B cell (primary cell): ENCODE data around the gene C7. TPM values are rescaled to one million over a fixed set of nuclear protein-coding genes. Genes with fewer than 3 reads are reported as not detected.

Source experiments
- ATAC-seq: fragments of 200-7000 bp; cut with Tn5 transposase; one replicate; pipeline ENCODE4 v1.10.0; 2021; ENCODE audit warnings: low read depth, mild to moderate bottlenecking, moderate number of reproducible peaks, moderate library complexity
- CTCF ChIA-PET: fragments of 350-600 bp; sonication (Branson Sonifier 250); formaldehyde crosslinking; loops from one replicate; lab custom pipeline; 2021; ENCODE audit warnings: antibody characterized with exemption, inconsistent platforms; lab: Charles Lee
- POLR2A ChIA-PET: fragments of 350-600 bp; sonication (Branson Sonifier 250); formaldehyde crosslinking; loops from one replicate; lab custom pipeline; 2021; ENCODE audit warnings: antibody characterized with exemption; lab: Charles Lee
- DNase-seq: peaks from one replicate; pipeline ENCODE4 v3.0.0; 2013
- H2AFZ ChIP-seq: 2 replicates; pipeline ENCODE4 v1.6.1; 2012; ENCODE audit warnings: mild to moderate bottlenecking, low read depth, low read length; ENCODE audit not compliant: insufficient read depth, poor library complexity, severe bottlenecking
- H3K27ac ChIP-seq, 2 donors: 1 replicate in 1 of 2; 2 replicates in 1 of 2; pipeline ENCODE4 v1.5.1; 2012 to 2013; ENCODE audit warnings: low read length in 2 of 2, mild to moderate bottlenecking in 2 of 2, moderate library complexity in 1 of 2
- H3K27me3 ChIP-seq, 4 experiments: fragments of 200-600 bp in 1 of 4; sonication (generic) in 1 of 4; replicated peaks in 1 of 4; 1 replicate in 2 of 4; 2 replicates in 2 of 4; pipeline versions ENCODE4 v1.6.1 to v1.7.0; 2013 to 2016; ENCODE audit warnings: low read length in 3 of 4, mild to moderate bottlenecking in 2 of 4, mixed read lengths in 1 of 4, moderate library complexity in 1 of 4; ENCODE audit not compliant: insufficient read depth in 4 of 4, control insufficient read depth in 3 of 4; ENCODE audit errors: control extremely low read depth in 1 of 4
- H3K36me3 ChIP-seq, 2 experiments: replicated peaks in 1 of 2; 1 replicate in 1 of 2; 2 replicates in 1 of 2; pipeline versions ENCODE4 v1.6.1 to v1.7.1; 2013; ENCODE audit warnings: low read length in 1 of 2; ENCODE audit not compliant: insufficient read depth in 2 of 2, control insufficient read depth in 1 of 2; ENCODE audit errors: control extremely low read depth in 1 of 2, extremely low read depth in 1 of 2
- H3K4me1 ChIP-seq, 2 donors: fragments of 200-600 bp in 1 of 2; sonication (generic) in 1 of 2; 1 replicate in 1 of 2; 2 replicates in 1 of 2; pipeline versions ENCODE4 v1.5.1 to v1.6.1; 2013 to 2017; ENCODE audit warnings: low read length in 2 of 2; ENCODE audit not compliant: control insufficient read depth in 2 of 2, insufficient read depth in 2 of 2
- H3K4me2 ChIP-seq: replicated peaks from 2 replicates; pipeline ENCODE3; 2012; ENCODE audit warnings: mild to moderate bottlenecking, low read depth, low read length; ENCODE audit not compliant: poor library complexity, severe bottlenecking
- H3K4me3 ChIP-seq, 5 experiments: fragments of 200-600 bp in 1 of 5; sonication (generic) in 1 of 5; 1 replicate in 3 of 5; 2 replicates in 2 of 5; pipeline versions ENCODE4 v1.5.1 to v1.7.0; 2011 to 2016; ENCODE audit warnings: low read length in 4 of 5, mild to moderate bottlenecking in 4 of 5, low read depth in 2 of 5, control low read depth in 1 of 5, moderate library complexity in 1 of 5; ENCODE audit not compliant: insufficient read depth in 1 of 5; ENCODE audit errors: control extremely low read depth in 1 of 5, extremely low read depth in 1 of 5
- H3K79me2 ChIP-seq: fragments of 200-600 bp; sonication (generic); one replicate; pipeline ENCODE4 v1.6.0; 2016; ENCODE audit warnings: low read length; ENCODE audit not compliant: control insufficient read depth, insufficient read depth
- H3K9ac ChIP-seq: fragments of 200-600 bp; sonication (generic); 2 replicates; pipeline ENCODE4 v1.6.1; 2017; ENCODE audit warnings: mild to moderate bottlenecking, low read length, moderate library complexity
- H3K9me3 ChIP-seq, 3 donors: one replicate each; pipeline versions ENCODE4 v1.6.1 to v1.7.1; 2013; ENCODE audit warnings: low read length in 2 of 3; ENCODE audit not compliant: control insufficient read depth in 2 of 3, insufficient read depth in 1 of 3; ENCODE audit errors: control extremely low read depth in 1 of 3
- H4K20me1 ChIP-seq: 2 replicates; pipeline ENCODE4 v1.6.0; 2012; ENCODE audit warnings: mild to moderate bottlenecking, low read length; ENCODE audit not compliant: insufficient read depth, control insufficient read depth, poor library complexity, severe bottlenecking
- H3K27ac Mint-ChIP-seq: one replicate; pipeline ENCODE4 v1.8.0; 2021; ENCODE audit warnings: mixed read lengths
- H3K27me3 Mint-ChIP-seq: one replicate; pipeline ENCODE4 v1.8.0; 2021; ENCODE audit warnings: mixed read lengths
- H3K4me1 Mint-ChIP-seq: one replicate; pipeline ENCODE4 v1.8.0; 2021; ENCODE audit warnings: mixed read lengths
- H3K4me3 Mint-ChIP-seq: one replicate; pipeline ENCODE4 v1.8.0; 2021; ENCODE audit warnings: mixed read lengths
- H3K9me3 Mint-ChIP-seq: one replicate; pipeline ENCODE4 v1.8.0; 2022; ENCODE audit warnings: mixed read lengths; ENCODE audit not compliant: insufficient read depth
- EZH2 ChIP-seq: IDR thresholded peaks from 2 replicates; pipeline ENCODE4 v1.6.1; 2012; ENCODE audit warnings: borderline replicate concordance, low read depth, mild to moderate bottlenecking, moderate library complexity, low read length; ENCODE audit not compliant: insufficient read depth, poor library complexity, severe bottlenecking
- WGBS: methylation state at CpG from one replicate; pipeline ENCODE4 v1.1.5; 2013; ENCODE audit warnings: missing lambda C conversion rate; ENCODE audit not compliant: insufficient coverage; 5-methylcytosine and 5-hydroxymethylcytosine counted together
- intact Hi-C: fragments of 100-400 bp; cut with micrococcal nuclease; formaldehyde crosslinking; loops from one replicate; pipeline ENCODE4 v1.10.0; 2022
- polyA plus RNA-seq: library from polyadenylated mRNA; depleted of rRNA; stranded (reverse); fragments of >200 nt; gene quantifications from 2 replicates; pipeline ENCODE4 v1.2.3, GENCODE V29; 2012
- total RNA-seq, 2 donors: library from RNA; stranded (reverse); fragments of 120-200 nt in 1 of 2; gene quantifications; 1 replicate in 1 of 2; 2 replicates in 1 of 2; pipeline versions ENCODE4 v1.2.3 to v1.2.4, GENCODE V29; 2013 to 2022
- TF ChIP-seq, protein P1 (sequence below): fragments of 200-600 bp; IDR thresholded peaks from one replicate; pipeline ENCODE4 v1.8.0; 2022; ENCODE audit warnings: antibody characterized with exemption, mild to moderate bottlenecking

The C7 gene
- total and polyA plus RNA-seq, 2 donors (not counting 1 experiment from before 2014, with no cell fraction given) = not detected

DNA sequence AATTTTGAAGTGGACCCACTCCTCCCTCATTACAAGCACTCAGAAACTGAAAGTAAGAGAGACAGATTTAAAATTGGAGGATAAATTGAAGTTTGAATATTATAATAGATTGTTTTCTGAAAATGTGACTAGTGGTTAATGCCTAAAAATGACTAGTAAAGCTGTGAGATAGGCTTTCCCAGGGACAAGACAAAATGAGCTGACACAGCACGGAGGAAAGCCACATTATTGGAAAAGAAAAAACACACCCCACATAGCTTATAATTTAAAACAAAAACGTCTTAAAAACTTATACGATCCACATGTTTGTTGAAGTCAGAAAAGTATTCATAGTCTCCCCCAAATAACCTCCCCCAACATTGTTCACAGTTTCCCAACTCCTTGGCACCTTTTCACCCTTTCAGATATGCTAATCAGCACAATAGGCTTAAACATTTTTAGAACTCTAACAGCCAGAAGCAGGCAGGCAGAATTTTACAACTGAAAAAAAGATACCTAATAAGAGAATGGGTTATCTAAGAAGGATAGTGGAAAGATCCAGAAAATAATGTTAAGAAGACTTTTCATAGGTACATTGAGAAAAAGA, 6.1 kb downstream of the C7 start:
- Mint-ChIP-seq H3K4me1 (no peaks in the 10 kb centered on the region), H3K27me3 (peaks cover 26% of the 10 kb centered on the region), H3K4me3 (no peak overlapping the region), H3K27ac (no peak overlapping the region), H3K9me3 (no peaks in the 10 kb centered on the region)
- no peaks in the 10 kb centered on the region for H3K36me3 ChIP-seq
- WGBS = no CpG with 5 or more reads among the region's 3 CpGs
- H3K9me3 ChIP-seq = no peaks in the 10 kb centered on the region
- TF ChIP-seq EZH2 = no peak
- TF ChIP-seq, protein P1, sequence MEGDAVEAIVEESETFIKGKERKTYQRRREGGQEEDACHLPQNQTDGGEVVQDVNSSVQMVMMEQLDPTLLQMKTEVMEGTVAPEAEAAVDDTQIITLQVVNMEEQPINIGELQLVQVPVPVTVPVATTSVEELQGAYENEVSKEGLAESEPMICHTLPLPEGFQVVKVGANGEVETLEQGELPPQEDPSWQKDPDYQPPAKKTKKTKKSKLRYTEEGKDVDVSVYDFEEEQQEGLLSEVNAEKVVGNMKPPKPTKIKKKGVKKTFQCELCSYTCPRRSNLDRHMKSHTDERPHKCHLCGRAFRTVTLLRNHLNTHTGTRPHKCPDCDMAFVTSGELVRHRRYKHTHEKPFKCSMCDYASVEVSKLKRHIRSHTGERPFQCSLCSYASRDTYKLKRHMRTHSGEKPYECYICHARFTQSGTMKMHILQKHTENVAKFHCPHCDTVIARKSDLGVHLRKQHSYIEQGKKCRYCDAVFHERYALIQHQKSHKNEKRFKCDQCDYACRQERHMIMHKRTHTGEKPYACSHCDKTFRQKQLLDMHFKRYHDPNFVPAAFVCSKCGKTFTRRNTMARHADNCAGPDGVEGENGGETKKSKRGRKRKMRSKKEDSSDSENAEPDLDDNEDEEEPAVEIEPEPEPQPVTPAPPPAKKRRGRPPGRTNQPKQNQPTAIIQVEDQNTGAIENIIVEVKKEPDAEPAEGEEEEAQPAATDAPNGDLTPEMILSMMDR = no peak
- DNase-seq (no peak), ATAC-seq (no peak)
- no peaks in the 10 kb centered on the region for H3K79me2 ChIP-seq
- no peak overlapping the region for H2AFZ ChIP-seq
- no peak overlapping the region for H3K4me2 ChIP-seq
- intact Hi-C loops = no loop called here
- no peak overlapping the region for H3K27ac ChIP-seq
- H4K20me1 ChIP-seq = no peaks in the 10 kb centered on the region
- H3K4me1 ChIP-seq = no peaks in the 10 kb centered on the region
- no peak overlapping the region for H3K9ac ChIP-seq
- peaks cover 0 to 3% (median 2%) of the 10 kb centered on the region in 4 experiments for H3K27me3 ChIP-seq
- ChIA-PET CTCF (interaction anchor here (1.2 kb wide), 1 partner anchor 12 kb away, joined by 3 read pairs; no protein-coding TSS in a partner anchor), POLR2A (no interaction called here)
- no peak overlapping the region for H3K4me3 ChIP-seq

DNA sequence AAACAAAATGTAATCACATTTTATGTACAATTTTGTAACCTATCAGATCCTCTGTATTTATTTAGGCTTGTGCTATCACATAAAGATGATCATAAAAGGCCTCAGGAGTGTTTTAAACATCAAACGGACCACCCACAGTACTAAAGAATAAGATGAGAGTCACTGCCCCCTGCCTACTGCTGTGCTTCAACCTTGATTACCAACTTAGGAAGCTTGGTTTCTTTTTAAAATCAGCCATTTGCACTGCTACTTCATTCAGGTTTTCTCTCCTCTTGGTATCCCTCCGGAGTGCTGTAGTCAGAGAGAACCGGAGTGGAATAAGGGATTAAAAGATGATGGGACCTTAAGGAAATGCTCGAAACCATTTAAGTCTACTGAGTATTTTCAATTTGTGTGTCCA, 6.9 kb downstream of the C7 start:
- TF ChIP-seq EZH2 = no peak
- TF ChIP-seq, protein P1 = no peak
- no peaks in the 10 kb centered on the region for H3K9me3 Mint-ChIP-seq
- H3K9ac ChIP-seq = no peak overlapping the region
- POLR2A ChIA-PET = no interaction called here
- no peak overlapping the region for H3K27ac ChIP-seq
- no peaks in the 10 kb centered on the region for H4K20me1 ChIP-seq
- no peaks in the 10 kb centered on the region for H3K9me3 ChIP-seq
- CTCF ChIA-PET = interaction anchor here (1.2 kb wide), 1 partner anchor 13 kb away, joined by 3 read pairs; no protein-coding TSS in a partner anchor
- no peaks in the 10 kb centered on the region for H3K79me2 ChIP-seq
- H3K36me3 ChIP-seq = no peaks in the 10 kb centered on the region
- peaks cover 24% of the 10 kb centered on the region for H3K27me3 Mint-ChIP-seq
- DNase-seq (no peak), ATAC-seq (no peak)
- no peak overlapping the region for H3K27ac Mint-ChIP-seq
- H3K27me3 ChIP-seq = peaks cover 0 to 3% (median 2%) of the 10 kb centered on the region in 4 experiments
- no peaks in the 10 kb centered on the region for H3K4me1 Mint-ChIP-seq
- no peaks in the 10 kb centered on the region for H3K4me1 ChIP-seq
- H2AFZ ChIP-seq = no peak overlapping the region
- WGBS = no CpG with 5 or more reads among the region's 4 CpGs
- H3K4me3 ChIP-seq = no peak overlapping the region
- H3K4me3 Mint-ChIP-seq = no peak overlapping the region
- H3K4me2 ChIP-seq = no peak overlapping the region
- intact Hi-C loops = no loop called here
